A673 (cell line): ENCODE measurements around the gene MAS1L. TPM values are rescaled to one million over a fixed set of nuclear protein-coding genes. Genes with fewer than 3 reads are reported as not detected.

ENCODE experiments used
- BruUV-seq: library from RNA; stranded (reverse); fragments of 400-500 nt; replicated peaks from 2 replicates; lab custom pipeline; 2021; lab: Mats Ljungman, UMichigan
- CTCF ChIA-PET: fragments of 300-600 bp; sonication (Branson Sonifier 250); formaldehyde crosslinking; loops from one replicate; lab custom pipeline; 2022; ENCODE audit warnings: antibody characterized with exemption; lab: Charles Lee
- POLR2A ChIA-PET: fragments of 300-600 bp; sonication (Branson Sonifier 250); formaldehyde crosslinking; loops from one replicate; lab custom pipeline; 2022; ENCODE audit warnings: antibody characterized with exemption; ENCODE audit not compliant: low non-redundant PET; lab: Charles Lee
- DNase-seq: peaks from one replicate; pipeline ENCODE4 v3.0.0-alpha.2; 2015; ENCODE audit warnings: low spot score
- H3K27ac ChIP-seq: fragments of 200-600 bp; sonication (generic); 2 replicates; pipeline ENCODE4 v1.5.1; 2016; ENCODE audit warnings: mixed run types, low read depth, mild to moderate bottlenecking, mixed read lengths, antibody characterized with exemption, low read length; ENCODE audit not compliant: poor library complexity, severe bottlenecking
- H3K27me3 ChIP-seq: fragments of 200-600 bp; sonication (generic); replicated peaks from 2 replicates; pipeline ENCODE4 v1.6.1; 2017; ENCODE audit warnings: mixed run types, low read depth, mild to moderate bottlenecking, mixed read lengths, antibody characterized with exemption, low read length; ENCODE audit not compliant: insufficient read depth, poor library complexity
- H3K36me3 ChIP-seq: fragments of 200-600 bp; sonication (generic); 2 replicates; pipeline ENCODE4 v1.6.1; 2016; ENCODE audit warnings: mixed run types, mild to moderate bottlenecking, mixed read lengths, antibody characterized with exemption, low read length; ENCODE audit not compliant: insufficient read depth, poor library complexity, severe bottlenecking
- H3K4me1 ChIP-seq: fragments of 200-600 bp; sonication (generic); 2 replicates; pipeline ENCODE4 v1.6.1; 2017; ENCODE audit warnings: mixed run types, mild to moderate bottlenecking, mixed read lengths, antibody characterized with exemption, low read length; ENCODE audit not compliant: insufficient read depth, poor library complexity, severe bottlenecking
- H3K4me3 ChIP-seq: fragments of 200-600 bp; sonication (generic); 2 replicates; pipeline ENCODE4 v1.5.1; 2016; ENCODE audit warnings: low read depth, mixed run types, mild to moderate bottlenecking, mixed read lengths, low read length; ENCODE audit not compliant: poor library complexity, severe bottlenecking
- H3K9me3 ChIP-seq: fragments of 200-600 bp; sonication (generic); 2 replicates; pipeline ENCODE4 v1.6.1; 2016; ENCODE audit warnings: mixed run types, low read depth, mild to moderate bottlenecking, mixed read lengths, antibody characterized with exemption, low read length; ENCODE audit not compliant: poor library complexity, severe bottlenecking
- CTCF ChIP-seq: fragments of 300-800, 200-600 bp; sonication (generic); conservative IDR thresholded peaks from 2 replicates; pipeline ENCODE4 v1.5.1; 2017; ENCODE audit warnings: low read depth, mild to moderate bottlenecking, antibody characterized with exemption, low read length, moderate library complexity, mixed read lengths
- EZH2 ChIP-seq: fragments of 200-600 bp; sonication (generic); IDR thresholded peaks from 2 replicates; pipeline ENCODE4 v1.6.1; 2017; ENCODE audit warnings: borderline replicate concordance, low read depth, mild to moderate bottlenecking, mixed read lengths, antibody characterized with exemption, low read length; ENCODE audit not compliant: poor library complexity, severe bottlenecking
- intact Hi-C: fragments of 100-400 bp; cut with micrococcal nuclease; formaldehyde crosslinking; loops from one replicate; pipeline ENCODE4 v1.10.0; 2022; ENCODE audit not compliant: unreplicated experiment
- total RNA-seq: library from RNA; stranded (reverse); gene quantifications from 2 replicates; pipeline ENCODE4 v1.2.3, GENCODE V29; 2021

MAS1L gene
- total RNA-seq, 1 experiment from 2014 or later = not detected

GRCh38 chr6:29499704-29500103 is 11.9 kb upstream of the MAS1L start:
- Histone ChIP-seq H3K4me1 (no peaks in the 10 kb centered on the region), H3K4me3 (no peak overlapping the region), H3K9me3 (no peaks in the 10 kb centered on the region), H3K36me3 (no peaks in the 10 kb centered on the region), H3K27me3 (peaks cover 54% of the 10 kb centered on the region), H3K27ac (no peak overlapping the region)
- POLR2A ChIA-PET = no interaction called here
- no peak for DNase-seq
- BruUV-seq = no TSS peak
- intact Hi-C loops = no loop called here
- CTCF ChIA-PET = no interaction called here
- TF ChIP-seq CTCF (no peak), EZH2 (no peak)

GRCh38 chr6:29496961-29497360 is 9.2 kb upstream of the MAS1L start:
- ChIA-PET POLR2A (interaction anchor here (0.6 kb wide), 1 partner anchor 873 kb away, joined by 3 read pairs; no protein-coding TSS in a partner anchor), CTCF (no interaction called here)
- no peak for TF ChIP-seq EZH2
- no peak for TF ChIP-seq CTCF
- Histone ChIP-seq H3K4me1 (no peaks in the 10 kb centered on the region), H3K36me3 (no peaks in the 10 kb centered on the region), H3K27me3 (peaks cover 69% of the 10 kb centered on the region), H3K9me3 (no peaks in the 10 kb centered on the region), H3K4me3 (no peak overlapping the region), H3K27ac (no peak overlapping the region)
- no TSS peak for BruUV-seq
- no peak for DNase-seq
- intact Hi-C loops = no loop called here

DNA sequence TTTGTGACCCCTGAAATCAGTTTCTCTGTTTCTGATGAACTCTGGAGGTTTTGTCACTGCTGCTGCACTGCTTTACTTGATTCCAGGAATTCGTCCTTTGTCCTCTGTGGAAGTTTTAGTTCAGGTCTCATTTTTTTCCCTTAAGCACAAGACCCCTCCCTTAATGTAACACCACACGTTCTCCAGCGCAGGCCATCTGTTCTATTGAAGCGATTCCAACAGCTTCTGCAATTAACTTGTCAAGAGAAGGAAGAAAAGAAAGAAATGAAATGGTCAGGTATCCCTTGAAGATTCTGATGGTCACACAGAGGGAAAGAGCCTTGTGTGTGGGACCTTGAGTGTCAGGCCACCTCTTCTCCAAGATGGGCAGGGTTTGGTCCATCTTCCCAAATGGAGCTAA is 7.8 kb upstream of the MAS1L start:
- BruUV-seq = no TSS peak
- no peaks in the 10 kb centered on the region for H3K4me1 ChIP-seq
- peaks cover 65% of the 10 kb centered on the region for H3K27me3 ChIP-seq
- H3K9me3 ChIP-seq = no peaks in the 10 kb centered on the region
- DNase-seq = no peak
- TF ChIP-seq EZH2 = no peak
- no peak for TF ChIP-seq CTCF
- no peak overlapping the region for H3K4me3 ChIP-seq
- ChIA-PET CTCF (no interaction called here), POLR2A (no interaction called here)
- H3K36me3 ChIP-seq = no peaks in the 10 kb centered on the region
- intact Hi-C loops = no loop called here
- no peak overlapping the region for H3K27ac ChIP-seq
